SK-N-SH treated with all-trans-retinoic acid at 6 μM for 48 hours (cell line): Measurements from ENCODE around the gene ABCC3.

Experiments
- CSDC2 ChIP-seq: fragments of 250-450 bp; sonication (Bioruptor Pico); IDR thresholded peaks from 2 replicates; pipeline ENCODE4 v1.5.0; 2020; ENCODE audit warnings: mild to moderate bottlenecking, moderate library complexity
- CSRNP3 ChIP-seq: fragments of 250-450 bp; sonication (Bioruptor Pico); IDR thresholded peaks from 2 replicates; pipeline ENCODE4 v1.5.1; 2021; ENCODE audit warnings: mild to moderate bottlenecking, moderate library complexity
- ESRRG ChIP-seq: fragments of 250-450 bp; sonication (Bioruptor Pico); IDR thresholded peaks from 2 replicates; pipeline ENCODE4 v1.6.1; 2021; ENCODE audit warnings: mild to moderate bottlenecking
- ISL1 ChIP-seq: fragments of 250-450 bp; sonication (Bioruptor Pico); IDR thresholded peaks from 2 replicates; pipeline ENCODE4 v2.1.2; 2022; ENCODE audit warnings: mild to moderate bottlenecking, moderate library complexity
- OSR1 ChIP-seq: fragments of 250-450 bp; sonication (Bioruptor Pico); IDR thresholded peaks from 2 replicates; pipeline ENCODE4 v1.8.0; 2022; ENCODE audit warnings: moderate library complexity, mild to moderate bottlenecking, inconsistent platforms
- RARB ChIP-seq: fragments of 250-450 bp; sonication (Bioruptor Pico); IDR thresholded peaks from 2 replicates; pipeline ENCODE4 v1.8.0; 2021; ENCODE audit warnings: mild to moderate bottlenecking, moderate library complexity
- ZFP3 ChIP-seq: fragments of 250-450 bp; sonication (Bioruptor Pico); IDR thresholded peaks from 2 replicates; pipeline ENCODE4 v1.5.0; 2020; ENCODE audit warnings: mild to moderate bottlenecking, moderate library complexity
- ZNF8 ChIP-seq: fragments of 450-650 bp; formaldehyde crosslinking; IDR thresholded peaks from 2 replicates; pipeline ENCODE4 v1.5.0; 2020; ENCODE audit warnings: mild to moderate bottlenecking, moderate library complexity
- TF ChIP-seq, protein P1 (sequence below): fragments of 250-450 bp; sonication (Bioruptor Pico); IDR thresholded peaks from 2 replicates; pipeline ENCODE4 v1.5.1; 2020; ENCODE audit warnings: low read depth, mild to moderate bottlenecking, moderate library complexity

DNA sequence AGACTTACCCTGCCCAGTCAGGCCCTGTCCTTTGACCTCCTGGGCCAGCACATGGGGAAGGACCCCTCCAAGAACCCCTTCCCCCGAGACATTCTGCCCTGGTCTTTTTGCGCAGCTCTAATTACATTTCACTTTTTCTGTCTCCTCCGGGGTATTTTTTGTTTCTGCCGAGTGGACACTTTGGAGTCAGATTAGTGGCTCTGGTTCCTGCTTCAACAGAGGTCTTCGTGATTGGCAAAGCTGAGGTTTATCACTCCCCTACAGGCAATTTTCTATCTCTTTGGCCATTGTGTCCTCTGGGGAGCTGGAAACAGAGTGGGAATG is 49.6 kb downstream of the ABCC3 start:
- TF ChIP-seq CSRNP3 (CRISPR knock-in tag) (no peak), ZFP3 (CRISPR knock-in tag) (no peak), ZNF8 (CRISPR knock-in tag) (no peak), CSDC2 (CRISPR knock-in tag) (no peak), ESRRG (CRISPR knock-in tag) (no peak), OSR1 (CRISPR knock-in tag) (no peak), ISL1 (CRISPR knock-in tag) (no peak), RARB (CRISPR knock-in tag) (no peak)
- TF ChIP-seq, protein P1, sequence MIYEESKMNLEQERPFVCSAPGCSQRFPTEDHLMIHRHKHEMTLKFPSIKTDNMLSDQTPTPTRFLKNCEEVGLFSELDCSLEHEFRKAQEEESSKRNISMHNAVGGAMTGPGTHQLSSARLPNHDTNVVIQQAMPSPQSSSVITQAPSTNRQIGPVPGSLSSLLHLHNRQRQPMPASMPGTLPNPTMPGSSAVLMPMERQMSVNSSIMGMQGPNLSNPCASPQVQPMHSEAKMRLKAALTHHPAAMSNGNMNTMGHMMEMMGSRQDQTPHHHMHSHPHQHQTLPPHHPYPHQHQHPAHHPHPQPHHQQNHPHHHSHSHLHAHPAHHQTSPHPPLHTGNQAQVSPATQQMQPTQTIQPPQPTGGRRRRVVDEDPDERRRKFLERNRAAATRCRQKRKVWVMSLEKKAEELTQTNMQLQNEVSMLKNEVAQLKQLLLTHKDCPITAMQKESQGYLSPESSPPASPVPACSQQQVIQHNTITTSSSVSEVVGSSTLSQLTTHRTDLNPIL (CRISPR knock-in tag): no peak
